Keratinocyte (primary cell): ENCODE data around the gene RER1.

ENCODE experiments used
- EZH2 ChIP-seq: IDR thresholded peaks from one replicate; pipeline ENCODE4 v1.6.1; 2012; ENCODE audit warnings: inconsistent platforms, mild to moderate bottlenecking, low read length, moderate library complexity
- TF ChIP-seq, protein P1 (sequence below), 3 experiments: IDR thresholded peaks in 1 of 3; conservative IDR thresholded peaks in 1 of 3; optimal IDR thresholded peaks in 1 of 3; 2 replicates in 2 of 3; 3 replicates in 1 of 3; pipeline versions ENCODE3 to v1.5.1; 2011; ENCODE audit warnings: low read length in 3 of 3, mild to moderate bottlenecking in 3 of 3, moderate library complexity in 2 of 3, control low read depth in 1 of 3, inconsistent platforms in 1 of 3; ENCODE audit not compliant: insufficient read depth in 2 of 3; ENCODE audit errors: extremely low read depth in 1 of 3

DNA sequence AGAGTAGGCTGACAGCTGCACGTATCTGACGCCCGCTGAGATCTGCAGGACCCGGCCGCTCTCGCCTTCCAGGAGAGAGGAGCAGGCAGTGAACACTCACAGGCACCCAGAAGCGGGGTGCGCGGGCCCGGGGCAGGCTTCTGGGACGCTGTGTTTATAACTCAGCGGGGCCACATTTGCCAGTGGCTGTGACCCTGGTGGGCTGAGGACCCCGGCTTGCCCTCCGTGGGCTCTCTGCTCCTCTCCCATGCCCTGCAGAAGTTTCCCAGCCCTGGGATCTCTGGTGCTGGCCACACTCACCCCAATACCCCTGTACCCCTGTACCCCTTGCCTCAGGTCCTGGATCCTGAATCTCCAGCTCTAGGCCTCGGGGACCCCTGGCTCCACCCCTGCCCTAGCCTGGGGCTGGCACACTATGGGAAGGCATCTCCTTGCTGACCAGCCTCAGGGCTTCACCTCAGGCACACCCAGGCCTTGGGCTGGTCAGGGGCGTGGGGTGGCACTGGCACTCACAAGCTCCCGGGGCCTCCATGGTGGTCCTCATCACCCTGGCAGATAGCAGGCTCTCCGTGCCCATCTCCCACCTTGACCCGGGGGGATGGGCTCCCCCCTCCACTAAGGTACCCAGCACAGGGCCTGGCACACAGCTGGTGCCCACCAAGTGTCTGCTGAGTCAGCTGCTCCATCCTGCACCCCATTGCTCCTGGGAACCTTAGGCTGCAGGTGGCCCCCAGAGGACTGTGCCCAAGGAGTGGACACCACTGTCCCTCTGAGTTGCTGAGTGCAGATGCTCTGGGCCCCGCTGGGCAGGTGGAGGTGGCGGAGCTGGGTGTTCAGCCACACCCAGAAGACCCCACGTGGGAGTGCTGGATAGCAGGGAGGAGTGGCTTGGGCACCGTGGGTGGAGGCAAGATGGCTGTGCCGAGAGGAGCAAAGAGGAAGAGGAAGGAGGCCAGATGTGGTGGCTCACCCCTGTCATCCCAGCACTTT is 32.7 kb upstream of the RER1 start:
- TF ChIP-seq, protein P1, sequence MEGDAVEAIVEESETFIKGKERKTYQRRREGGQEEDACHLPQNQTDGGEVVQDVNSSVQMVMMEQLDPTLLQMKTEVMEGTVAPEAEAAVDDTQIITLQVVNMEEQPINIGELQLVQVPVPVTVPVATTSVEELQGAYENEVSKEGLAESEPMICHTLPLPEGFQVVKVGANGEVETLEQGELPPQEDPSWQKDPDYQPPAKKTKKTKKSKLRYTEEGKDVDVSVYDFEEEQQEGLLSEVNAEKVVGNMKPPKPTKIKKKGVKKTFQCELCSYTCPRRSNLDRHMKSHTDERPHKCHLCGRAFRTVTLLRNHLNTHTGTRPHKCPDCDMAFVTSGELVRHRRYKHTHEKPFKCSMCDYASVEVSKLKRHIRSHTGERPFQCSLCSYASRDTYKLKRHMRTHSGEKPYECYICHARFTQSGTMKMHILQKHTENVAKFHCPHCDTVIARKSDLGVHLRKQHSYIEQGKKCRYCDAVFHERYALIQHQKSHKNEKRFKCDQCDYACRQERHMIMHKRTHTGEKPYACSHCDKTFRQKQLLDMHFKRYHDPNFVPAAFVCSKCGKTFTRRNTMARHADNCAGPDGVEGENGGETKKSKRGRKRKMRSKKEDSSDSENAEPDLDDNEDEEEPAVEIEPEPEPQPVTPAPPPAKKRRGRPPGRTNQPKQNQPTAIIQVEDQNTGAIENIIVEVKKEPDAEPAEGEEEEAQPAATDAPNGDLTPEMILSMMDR (optimal IDR thresholded peaks at IDR 0.05 in 1 of 3, IDR thresholded peaks at IDR 0.05 in 1 of 3, conservative IDR thresholded peaks at IDR 0.05 in 1 of 3; ENCODE audit: extremely low read depth in 1 of 3, insufficient read depth in 2 of 3, low read length in 3 of 3) = no peak
- no peak for TF ChIP-seq EZH2
